Stimulated activated CD8-positive, alpha-beta memory T cell treated with anti-CD3 and anti-CD28 coated beads, Interleukin-15, amount 100 ng/mL, for 48 hours (primary cell): ENCODE results near the gene VBP1.
"Not testable (repeated sequence)": the region's sequence is repeated elsewhere in the genome, so short reads cannot be mapped to it uniquely, and the experiment has no call there.

Source experiments
- DNase-seq, 2 donors: peaks; one replicate each; pipeline ENCODE4 v3.0.0-alpha.2; 2020; ENCODE audit warnings: low read depth in 2 of 2

The VBP1 gene, protein sequence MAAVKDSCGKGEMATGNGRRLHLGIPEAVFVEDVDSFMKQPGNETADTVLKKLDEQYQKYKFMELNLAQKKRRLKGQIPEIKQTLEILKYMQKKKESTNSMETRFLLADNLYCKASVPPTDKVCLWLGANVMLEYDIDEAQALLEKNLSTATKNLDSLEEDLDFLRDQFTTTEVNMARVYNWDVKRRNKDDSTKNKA

DNA sequence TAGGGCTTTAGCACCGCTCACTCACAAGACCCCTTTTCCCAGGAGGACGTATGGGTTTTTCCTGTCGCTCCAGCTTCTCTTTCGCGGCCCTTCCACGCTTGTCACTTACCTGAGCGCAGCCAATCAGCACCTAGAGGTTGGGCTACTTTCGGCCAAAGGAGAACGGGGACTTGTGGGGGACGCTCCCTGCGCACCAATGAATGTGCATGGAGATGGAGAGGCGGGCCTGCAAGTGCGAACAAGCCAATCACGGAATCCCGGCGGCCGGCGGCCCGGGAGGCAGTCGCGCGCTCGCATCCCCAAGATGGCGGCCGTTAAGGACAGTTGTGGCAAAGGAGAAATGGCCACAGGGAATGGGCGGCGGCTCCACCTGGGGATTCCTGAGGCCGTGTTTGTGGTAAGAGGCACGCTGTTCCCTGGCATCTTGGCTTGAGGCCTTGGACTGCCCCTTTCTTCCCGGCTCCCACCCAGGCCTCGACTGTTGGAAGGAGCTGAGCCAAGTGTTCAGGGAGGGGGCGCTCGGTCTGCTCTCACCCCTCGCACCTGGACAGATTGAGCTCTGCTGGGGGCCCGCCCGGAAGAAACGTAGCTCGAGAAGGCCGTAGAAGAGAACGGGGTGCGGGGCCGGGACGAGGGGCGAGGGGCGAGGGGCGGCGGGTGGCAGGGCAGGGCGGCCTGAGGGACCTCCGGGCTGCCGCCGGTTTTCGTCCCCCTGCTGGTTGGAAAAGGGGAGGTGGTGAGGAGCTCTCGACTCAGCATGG lies at the start of gene VBP1:
Gene VBP1 (plus strand): TSS at position 282 of the 761 bp plus-strand sequence. CDS start 23 bp downstream, at position 305.
- DNase-seq, result peak; percentile 80 to 81

GRCh38 chrX:155169881-155170280 lies 46.4 kb upstream of the VBP1 start:
- no peak for DNase-seq

GRCh38 chrX:155179346-155179997 lies 36.8 kb upstream of the VBP1 start:
- no peak for DNase-seq

- no peak for DNase-seq
These were observed 27.5 kb upstream of the VBP1 start for GRCh38 chrX:155188786-155189185.

DNA sequence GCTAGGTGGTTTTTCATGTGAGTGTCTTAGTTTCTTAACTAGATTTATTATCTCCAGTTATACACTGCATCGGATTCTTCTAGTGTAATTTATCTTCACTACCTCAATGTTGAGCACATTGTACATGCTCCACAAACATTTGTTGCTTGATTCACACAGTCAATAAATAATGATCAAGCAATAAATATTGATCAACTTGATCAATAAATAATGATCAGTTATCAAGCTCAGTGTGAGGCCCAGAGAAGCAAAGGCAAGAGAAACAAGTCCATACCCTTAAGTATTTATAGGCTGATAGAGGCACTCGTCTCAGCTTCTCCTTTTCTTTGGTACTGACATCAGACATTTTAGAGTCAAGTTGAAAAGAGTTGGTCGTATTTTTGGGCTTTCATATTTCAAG lies 5.1 kb upstream of the VBP1 start:
- DNase-seq, result no peak

DNA sequence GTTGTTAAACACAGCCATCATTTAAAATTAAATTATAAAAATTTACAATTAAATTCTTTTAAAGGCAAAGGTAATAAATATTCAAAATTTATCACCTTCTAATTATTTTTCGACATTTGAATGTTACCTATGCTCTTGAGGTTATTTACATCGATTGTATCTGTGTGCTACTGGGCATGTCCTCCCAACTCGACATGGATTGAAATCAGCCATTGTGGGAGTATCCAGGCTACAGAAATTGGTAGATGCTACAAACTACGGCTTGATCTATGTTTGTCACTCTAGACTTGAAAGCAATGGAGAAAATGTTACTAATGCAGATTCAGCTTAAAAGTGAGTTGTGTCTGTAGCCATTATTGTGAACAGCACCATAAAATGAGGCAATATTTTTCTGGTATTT lies 2.5 kb upstream of the VBP1 start:
- no peak for DNase-seq

DNA sequence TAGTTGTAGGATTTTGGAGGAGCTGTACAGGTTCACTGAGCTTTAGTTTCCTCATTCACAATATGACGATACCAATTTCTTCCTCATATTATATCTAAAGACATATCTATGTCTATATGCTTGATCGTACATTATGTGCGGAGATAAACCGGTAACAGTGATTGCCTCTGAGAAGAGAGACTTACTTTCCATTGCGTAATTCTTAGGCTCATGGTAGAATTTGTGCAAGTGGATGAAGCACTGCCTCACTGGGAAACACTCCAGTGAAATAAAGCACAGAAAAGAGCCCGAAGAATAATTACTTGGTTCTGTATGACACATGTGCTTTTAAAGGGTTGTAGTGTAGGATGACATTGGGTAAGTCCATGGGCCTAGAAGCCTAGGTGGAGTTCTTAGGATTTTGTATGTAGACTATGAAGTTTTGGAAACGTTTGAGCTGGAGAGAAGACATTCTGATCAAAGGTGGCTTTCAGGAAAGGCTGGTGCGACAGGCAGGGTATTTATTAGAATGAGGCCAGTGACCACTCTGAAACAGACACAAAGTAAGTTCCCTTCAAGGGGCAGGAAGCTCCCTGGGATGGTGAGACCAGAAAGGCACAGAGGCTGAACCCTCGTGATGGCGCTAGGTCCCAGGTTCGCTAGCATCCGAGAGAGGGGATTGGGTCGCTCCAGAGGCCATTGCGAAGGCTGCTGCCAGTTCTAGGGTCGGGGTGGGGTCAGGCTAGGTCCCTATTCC lies 649 bp upstream of the VBP1 start:
- no peak for DNase-seq

DNA sequence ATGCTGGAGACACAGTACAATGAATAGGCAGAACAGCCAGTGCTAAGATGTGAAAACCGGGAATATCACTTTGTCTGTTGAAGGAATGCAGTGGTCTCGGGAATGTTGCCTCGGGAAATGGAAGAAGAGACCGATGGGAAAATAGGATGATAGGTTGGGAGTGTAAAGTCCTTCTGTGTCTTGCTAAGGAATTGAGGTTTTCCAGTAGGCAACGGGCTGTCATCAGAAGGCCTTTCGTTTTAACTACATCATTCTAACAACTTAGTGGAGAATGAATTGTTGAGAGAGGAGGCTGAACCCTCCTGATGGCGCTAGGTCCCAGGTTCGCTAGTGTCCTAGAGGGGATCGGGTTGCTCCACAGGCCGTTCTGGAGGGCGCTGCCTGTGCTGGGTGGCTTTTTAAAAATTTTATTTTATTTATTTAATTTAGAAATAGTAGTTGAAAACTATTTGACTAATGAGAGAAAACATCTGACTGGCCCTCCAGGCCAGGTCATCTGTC lies 730 bp downstream of the VBP1 start:
- no peak for DNase-seq

DNA sequence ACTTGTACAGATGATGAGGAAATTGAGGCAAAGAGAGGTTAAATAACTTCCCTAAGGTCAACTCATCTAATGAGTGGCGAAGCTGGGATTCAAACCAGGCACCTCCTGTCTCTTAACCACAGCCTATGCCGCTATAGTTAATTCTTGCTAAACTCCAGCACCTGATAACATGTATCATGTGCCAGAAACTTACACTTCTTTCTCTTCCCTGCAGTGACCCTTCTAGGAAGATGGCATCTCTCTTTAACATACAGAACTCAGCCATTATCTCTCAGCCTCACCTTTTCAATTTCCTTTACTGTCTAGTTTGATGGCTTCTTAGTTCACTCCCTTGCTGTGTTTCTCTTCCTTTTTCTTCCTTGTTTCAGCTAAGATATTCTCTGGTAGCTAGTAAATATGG lies 2.5 kb downstream of the VBP1 start:
- no peak for DNase-seq

- DNase-seq, result no peak
These were observed 5.1 kb downstream of the VBP1 start for GRCh38 chrX:155221351-155221750.

DNA sequence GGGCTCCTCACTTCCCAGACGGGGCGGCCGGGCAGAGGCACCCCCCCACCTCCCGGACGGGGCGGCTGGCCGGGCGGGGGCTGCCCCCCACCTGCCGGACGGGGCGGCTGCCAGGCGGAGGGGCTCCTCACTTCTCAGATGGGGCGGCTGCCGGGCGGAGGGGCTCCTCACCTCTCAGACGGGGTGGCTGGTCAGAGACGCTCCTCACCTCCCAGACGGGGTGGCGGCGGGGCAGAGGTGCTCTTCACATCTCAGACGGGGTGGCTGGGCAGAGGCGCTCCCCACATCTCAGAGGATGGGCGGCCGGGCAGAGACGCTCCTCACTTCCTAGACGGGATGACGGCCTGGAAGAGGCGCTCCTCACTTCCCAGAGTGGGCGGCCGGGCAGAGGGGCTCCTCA lies 7.5 kb downstream of the VBP1 start:
- not testable (repeated sequence) for DNase-seq

DNA sequence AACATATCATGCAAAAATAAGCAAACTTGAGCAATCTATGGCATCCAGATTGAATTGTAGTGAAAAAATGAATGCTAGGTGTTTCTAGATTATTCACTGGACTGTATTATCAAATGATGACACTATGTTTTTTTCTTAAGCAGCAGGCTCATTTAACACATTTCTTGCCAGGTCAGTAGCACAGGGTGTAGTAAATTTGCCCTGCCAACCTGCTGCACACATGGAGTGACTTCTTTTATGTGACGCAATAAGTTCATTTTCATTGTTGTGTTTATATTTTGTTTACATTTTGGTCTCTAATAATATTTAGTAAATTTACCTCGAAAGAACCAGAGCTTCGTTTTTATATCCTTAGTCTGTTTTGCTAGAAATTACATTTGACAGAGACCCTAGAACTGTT lies 9.5 kb downstream of the VBP1 start:
- DNase-seq, result no peak

DNA sequence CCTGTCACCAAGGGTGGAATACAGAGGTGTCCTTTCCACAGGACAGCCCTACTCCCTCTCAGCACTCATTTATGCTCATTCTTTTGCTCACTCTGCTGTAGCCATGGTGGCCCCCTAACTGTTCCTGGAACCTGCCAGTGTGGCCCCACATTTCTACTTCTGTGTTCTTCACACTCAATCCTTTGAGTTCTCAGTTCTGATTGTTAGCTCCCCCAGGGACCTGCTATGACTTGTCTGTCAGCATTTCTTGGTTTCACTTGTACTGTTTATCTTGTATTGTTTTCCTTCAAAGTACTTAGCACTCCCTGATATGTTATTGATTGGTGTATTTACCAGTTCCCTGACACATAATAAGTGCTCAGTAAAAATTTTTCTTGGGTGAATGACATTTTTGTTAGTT lies 14.9 kb downstream of the VBP1 start:
- DNase-seq, result no peak

- DNase-seq, result no peak
These were observed 19.6 kb downstream of the VBP1 start for GRCh38 chrX:155235891-155236290.

- no peak for DNase-seq
These were observed 21.5 kb downstream of the VBP1 start for GRCh38 chrX:155237719-155238118.

GRCh38 chrX:155242300-155242699 lies 26.0 kb downstream of the VBP1 start:
- no peak for DNase-seq

DNA sequence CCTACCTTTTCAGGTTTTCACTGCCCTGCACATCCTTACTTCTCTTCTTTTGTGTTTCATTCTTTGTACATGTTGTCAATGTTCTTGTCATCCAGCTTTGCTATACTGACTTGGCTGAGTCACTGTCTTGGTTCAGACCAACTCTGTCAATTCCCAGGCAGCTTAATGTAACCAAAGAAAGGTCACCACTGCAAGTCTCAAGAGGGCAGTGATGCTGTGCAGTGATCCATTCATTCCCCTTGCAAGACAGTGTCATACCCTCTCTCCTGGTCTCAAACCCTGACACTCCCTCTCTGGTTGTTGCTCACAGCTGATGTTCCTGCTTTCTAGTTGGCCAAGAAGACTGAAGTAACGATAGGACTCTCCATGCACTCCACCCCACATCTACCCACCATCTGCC lies 30.5 kb downstream of the VBP1 start:
- DNase-seq, result no peak

GRCh38 chrX:155247497-155247896 lies 31.2 kb downstream of the VBP1 start:
- no peak for DNase-seq

DNA sequence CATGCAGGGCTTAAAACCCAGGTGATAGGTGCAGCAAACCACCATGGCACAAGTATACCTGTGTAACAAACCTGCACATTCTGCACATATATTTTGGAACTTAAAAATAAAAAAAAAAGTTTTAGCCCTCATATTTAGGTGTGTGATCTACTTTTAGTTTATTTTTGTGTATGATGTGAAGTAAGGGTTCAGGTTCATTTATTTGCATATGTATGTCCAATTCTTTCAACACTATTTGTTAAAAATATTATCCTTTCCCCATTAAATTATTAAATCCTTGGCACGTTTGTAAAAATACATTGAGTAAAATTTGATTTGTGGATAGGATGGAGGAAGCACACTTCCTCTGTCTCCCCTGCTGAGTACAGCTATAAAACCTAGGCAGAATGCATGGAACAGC lies 35.1 kb downstream of the VBP1 start:
- no peak for DNase-seq

GRCh38 chrX:155259752-155260151 lies 43.5 kb downstream of the VBP1 start:
- no peak for DNase-seq

DNA sequence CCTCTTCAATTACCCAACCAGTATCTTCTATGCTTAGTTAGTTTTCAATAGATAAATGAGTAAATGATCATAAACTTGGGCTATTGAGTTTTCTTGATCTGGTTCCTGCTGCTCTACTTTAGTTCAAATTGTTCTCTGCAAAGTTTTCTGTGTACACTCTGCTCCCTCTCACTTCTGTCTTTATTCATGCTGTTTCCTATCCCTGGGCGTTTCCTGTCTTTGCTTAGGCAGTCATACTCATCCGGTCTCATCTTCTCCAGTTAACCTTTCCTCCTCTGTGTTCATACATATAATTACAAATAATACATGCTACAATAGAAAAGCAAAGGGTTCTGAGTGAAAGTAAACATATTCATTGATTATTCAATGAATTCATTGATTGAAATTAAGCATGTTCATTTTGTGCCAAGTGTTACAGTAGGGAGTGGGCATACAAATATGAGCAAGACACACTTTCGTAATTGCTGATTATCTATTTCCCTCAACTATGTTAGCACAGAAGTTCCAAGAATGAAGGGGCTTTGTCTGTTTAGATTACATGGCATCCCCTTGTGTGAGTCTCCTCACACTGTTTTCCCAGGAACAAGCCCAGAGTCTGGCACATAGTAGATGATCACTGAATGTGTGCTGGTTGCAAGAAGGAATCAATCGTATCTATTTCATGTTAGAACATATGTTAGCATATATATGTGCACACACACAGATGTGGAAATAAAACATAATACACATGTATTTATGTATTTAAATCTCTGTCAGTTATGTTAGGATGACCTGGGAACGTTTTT lies 46.9 kb downstream of the VBP1 start:
- DNase-seq, result no peak
